HG03060 (cell line): Measurements from ENCODE around the gene NPFFR1.
"Not testable (repeated sequence)": the region's sequence is repeated elsewhere in the genome, so short reads cannot be mapped to it uniquely, and the experiment has no call there.

Experiments
- ATAC-seq: cut with Tn5 transposase; IDR thresholded peaks from one replicate; pipeline ENCODE4 v1.9.1; 2021; ENCODE audit warnings: low read depth, moderate number of reproducible peaks; ENCODE audit not compliant: unreplicated experiment

NPFFR1 gene

DNA sequence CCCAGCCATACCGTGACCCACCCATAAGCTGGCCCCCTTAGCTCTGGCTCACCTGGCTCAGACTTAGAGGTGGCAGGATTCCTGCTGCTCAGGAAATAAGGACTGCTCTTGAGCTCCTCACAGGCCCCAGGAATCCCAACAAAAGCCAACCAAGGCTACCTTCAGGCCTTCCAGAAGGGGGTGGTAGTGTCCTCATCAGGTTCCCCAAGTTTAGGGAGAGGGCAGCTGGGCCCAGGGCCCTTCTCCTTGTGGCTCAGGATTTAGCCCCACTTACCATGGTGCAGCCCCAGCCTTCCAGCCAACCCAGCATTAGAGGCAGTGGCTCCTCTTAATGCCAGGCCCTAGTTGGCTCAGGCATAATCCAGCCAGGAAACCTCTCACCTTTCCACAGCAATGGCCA lies 23.5 kb downstream of the NPFFR1 start:
- ATAC-seq, result no peak

DNA sequence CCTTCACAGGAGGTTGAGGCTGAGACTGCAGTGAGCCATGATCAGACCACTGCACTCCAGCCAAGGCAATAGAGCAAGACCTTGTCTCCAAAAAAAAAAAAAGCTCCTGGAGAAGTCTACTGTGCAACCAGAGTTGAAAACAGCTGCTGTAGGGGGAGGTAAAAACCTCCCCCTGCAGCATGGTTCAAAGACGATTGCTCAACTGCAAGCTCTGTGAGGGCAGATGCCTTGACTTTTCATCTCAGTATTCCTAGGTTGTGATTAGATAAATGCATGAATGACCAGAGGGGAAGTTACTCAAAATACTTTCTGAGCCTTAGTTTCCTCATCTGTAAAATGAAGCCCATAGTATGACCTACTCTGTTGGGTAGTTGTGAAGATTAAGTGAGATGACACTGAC lies 25.6 kb downstream of the NPFFR1 start:
- no peak for ATAC-seq

DNA sequence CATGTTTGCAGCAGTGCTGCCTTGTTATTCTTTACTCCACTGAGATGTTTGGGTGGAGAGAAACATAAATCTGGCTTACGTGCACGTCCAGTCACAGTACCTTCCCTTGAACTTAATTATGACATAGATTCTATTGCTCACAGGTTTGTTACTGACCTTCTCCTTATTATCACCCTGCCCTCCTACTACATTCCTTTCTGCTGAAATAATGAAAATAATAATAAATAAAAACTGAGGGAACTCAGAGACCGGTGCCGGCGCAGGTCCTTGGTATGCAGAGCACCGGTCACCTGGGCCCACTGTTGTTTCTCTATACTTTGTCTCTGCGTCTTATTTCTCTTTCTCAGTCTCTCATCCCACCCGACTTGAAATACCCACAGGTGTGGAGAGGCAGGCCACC lies 26.0 kb downstream of the NPFFR1 start:
- not testable (repeated sequence) for ATAC-seq

DNA sequence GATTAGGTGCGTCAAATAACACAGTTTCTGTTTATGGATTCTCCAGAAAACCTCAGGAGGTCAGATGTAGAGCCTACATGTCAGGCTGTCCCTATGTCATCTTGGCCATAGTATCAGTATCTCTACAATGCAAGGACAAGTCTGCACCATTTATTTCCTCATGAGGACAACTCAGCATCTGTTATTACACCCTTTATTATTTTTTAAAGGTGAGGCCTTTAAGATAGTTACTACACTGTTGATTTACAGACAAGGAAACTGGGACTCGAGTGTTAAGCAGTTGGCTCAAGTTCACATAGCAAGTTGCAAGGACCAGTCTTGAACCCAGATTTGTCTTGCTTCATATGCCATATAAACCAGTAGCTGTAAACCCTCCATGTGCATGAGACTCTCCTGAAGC lies 27.3 kb downstream of the NPFFR1 start:
- no peak for ATAC-seq

DNA sequence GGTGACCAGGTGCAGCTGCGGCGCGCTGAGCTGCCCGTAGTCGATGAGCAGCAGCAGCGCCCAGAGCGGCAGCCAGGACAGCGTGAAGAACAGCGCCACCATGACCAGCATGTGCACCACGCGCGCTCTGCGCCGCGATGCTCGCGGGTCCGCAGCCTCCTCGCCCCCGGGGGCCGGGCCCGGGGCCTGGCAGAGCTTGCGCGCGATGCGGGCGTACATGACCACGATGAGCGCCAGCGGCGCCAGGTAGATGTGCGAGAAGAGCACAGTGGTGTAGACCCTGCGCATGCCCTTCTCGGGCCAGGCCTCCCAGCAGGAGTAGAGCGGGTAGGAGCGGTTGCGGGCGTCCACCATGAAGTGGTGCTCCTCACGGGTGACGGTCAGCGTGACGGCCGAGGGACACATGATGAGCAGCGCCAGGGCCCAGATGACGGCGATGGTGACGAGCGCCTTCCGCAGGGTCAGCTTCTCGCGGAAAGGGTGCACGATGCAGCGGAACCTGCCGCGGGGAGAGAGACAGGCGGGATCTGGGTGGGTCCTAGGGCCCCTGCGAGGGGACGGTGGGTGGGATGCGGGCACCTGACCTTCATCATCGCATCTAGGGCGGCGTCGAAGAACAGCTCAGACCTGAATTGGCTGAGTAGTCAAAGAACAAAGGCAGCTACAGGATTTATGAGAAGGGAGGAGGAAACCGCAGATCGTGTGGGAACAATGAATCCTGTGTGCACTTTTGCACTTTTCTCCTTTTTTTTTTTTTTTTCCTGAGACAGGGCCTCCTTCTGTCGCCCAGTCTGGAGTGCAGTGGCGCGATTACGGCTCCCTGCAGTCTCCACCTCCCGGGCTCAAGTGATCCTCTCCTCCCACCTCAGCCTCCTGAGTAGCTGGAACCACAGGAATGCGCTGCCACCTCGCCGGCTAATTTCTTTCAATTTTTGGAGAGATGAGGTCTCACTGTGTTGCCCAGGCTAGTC lies 28.2 kb downstream of the NPFFR1 start:
- no peak for ATAC-seq

DNA sequence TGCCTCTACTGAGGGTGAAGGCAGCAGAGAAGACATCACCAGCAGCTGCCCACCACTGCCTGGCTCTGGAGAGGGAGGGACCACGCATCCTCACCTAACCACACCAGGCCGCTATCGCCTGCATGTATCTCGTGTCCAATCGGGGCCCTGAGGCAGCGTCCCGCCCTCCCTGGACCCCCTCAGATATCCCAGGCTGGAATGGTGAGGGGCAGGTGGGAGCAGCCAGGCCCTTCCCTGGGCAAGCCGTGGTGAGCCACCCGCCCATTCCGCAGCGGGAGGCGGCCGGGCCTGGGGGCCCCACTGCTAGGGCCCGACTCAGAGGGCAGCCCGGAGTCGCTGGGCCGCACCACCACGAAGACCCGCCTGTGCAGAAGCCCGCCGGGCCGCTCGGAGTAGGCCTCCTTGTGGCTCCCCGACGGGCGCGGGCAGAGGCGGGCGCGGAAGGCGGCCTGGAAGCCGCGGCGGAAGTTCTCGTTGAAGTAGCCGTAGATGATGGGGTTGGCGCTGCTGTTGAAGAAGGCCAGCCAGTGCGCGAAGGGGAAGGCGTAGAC lies 29.0 kb downstream of the NPFFR1 start:
- no peak for ATAC-seq

DNA sequence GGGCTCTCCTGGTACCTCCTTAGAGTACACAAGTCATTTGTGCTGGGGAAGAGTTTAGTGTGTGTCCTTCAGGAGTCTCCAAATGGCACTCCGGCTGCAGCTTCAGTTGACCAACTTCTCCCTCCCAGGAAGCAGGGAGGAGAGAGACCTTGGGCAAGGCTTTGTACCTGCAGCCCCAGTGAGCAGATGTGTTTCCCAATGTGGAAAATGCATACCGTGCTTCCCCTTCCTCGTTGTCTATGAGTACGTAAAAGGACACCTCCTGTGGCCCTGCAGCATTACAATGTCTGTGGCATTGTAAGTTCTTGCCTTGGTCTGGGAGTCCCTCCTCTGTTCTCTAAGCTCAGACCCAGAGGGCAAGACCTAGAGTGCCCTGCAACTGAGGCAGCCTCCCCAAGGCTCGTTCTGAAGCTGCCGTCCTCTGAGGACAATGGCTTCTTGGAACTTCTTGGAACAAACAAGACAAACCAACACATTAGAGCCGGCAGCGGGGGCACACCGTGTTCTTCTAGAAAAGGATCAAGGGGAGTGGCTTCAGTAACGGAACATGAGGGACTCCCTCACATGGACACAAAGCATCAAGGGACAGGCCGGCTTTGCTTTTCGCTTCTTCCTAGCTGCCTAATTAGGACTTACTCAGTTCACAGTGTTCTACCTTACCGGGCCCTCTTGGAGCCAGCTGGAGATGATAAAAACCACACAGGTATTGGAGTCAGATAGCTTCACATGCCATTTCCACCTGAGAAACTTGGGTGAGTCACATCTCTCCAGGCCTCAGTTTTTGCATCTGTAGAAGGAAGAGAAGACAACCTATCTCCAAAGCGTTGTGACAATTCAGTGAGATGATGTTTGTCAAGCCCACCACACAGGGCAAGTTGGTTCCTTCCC lies 29.7 kb downstream of the NPFFR1 start:
- no peak for ATAC-seq

DNA sequence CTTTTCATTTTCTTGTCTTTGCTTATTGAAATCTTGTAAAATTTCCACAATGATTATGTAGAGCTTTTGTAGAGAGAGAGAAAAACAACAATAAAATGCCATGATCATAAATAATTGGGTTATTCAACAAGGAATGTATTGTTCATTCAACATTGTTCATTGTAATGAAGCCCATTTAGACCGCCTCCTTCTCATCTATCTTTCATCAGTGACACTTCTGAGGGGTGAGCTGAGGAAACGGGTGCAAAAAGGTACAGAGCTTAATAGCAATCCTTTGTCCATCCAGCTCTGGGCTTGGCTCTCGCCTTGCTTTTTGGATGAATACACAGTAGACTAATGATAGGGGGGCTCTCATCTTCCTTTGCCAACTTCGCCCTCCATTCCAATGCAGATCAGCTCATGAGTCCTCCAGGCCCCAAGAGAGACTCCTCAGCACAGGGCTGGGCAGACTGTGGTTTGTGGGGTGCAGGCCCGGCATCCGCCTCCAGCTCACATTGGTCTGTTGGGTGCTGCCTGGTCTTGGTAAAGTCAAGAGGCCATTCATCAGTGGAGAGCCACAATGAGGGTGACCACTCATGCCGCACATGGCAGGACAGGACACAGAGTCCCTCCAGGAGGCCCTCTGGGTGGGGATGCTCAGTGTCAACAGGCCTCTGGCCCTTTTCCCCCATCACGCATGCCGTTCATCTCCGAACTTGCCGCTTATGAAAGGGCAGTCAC lies 32.7 kb downstream of the NPFFR1 start:
- no peak for ATAC-seq

DNA sequence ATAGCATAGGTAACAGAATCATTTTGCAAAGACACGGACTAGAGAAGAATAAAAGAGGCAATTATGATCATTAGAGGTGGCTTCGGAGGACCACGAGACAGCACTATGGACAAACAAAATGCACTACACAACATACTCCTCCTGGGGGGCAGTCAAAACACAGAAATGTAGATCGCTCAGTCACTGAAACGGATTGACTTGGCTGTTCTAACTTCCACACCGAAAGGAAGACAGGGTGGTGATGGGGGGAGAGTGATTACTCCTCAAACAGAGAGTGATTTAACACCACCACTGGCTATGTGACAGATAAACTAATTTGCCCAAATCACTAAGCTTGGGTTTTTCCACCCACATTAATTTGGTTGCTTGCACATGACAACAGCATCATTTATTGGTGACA lies 36.4 kb downstream of the NPFFR1 start:
- ATAC-seq, result no peak

DNA sequence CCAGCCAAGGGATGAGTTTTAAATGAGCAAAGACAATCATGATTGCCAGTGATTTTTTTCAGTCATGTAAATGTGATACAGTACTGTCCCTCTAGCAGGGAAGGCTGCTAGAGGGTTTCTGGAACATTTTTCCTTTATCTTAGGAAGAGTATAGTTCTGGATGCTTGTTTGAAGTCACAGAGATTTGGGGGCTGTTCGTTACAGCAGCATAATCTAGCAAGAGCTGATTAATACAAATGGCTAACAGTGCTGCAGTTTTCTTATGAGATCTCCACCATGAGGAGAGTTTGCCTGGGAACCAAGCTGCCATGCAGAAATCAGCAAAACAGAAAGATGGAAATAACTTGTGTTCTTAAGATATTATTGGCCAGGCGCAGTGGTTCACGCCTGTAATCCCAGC lies 42.7 kb downstream of the NPFFR1 start:
- no peak for ATAC-seq

DNA sequence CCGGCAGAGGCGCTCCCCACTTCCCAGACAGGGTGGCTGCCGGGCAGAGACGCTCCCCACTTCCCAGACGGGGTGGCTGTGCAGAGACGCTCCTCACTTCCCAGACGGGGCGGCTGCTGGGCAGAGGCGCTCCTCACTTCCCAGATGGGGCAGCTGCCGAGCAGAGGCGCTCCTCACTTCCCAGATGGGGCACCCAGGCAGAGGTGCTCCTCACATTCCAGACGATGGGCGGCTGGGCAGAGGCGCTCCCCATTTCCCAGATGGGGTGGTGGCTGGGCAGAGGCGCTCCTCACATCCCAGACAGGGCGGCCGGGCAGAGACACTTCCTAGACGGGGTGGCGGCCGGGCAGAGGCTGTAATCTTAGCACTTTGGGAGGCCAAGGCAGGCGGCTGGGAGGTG lies 43.8 kb downstream of the NPFFR1 start:
- not testable (repeated sequence) for ATAC-seq

DNA sequence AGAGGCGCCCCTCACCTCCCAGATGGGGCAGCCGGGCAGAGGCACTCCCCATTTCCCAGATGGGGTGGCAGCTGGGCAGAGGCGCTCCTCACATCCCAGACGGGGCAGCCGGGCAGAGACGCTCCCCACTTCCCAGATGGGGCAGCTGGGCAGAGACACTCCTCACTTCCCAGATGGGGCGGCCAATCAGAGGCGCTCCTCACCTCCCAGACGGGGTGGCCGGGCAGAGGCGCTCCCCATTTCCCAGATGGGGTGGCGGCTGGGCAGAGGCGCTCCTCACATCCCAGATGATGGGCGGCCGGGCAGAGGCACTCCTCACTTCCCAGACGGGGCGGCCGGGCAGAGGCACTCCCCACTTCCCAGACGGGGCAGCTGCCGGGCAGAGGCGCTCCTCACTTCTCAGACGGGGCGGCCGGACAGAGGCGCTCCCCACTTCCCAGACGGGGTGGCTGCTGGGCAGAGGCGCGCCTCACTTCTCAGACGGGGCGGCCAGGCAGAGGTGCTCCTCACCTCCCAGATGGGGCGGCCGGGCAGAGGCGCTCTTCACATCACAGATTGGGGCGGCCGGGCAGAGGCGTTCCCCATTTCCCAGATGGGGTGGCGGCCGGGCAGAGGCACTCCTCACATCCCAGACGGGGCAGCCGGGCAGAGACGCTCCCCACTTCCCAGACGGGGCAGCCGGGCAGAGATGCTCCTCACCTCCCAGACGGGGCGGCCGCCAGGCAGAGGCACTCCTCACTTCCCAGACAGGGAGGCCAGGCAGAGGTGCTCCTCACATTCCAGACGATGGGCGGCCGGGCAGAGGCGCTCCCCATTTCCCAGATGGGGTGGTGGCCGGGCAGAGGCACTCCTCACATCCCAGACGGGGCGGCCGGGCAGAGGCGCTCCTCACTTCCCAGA lies 44.5 kb downstream of the NPFFR1 start:
- not testable (repeated sequence) for ATAC-seq

DNA sequence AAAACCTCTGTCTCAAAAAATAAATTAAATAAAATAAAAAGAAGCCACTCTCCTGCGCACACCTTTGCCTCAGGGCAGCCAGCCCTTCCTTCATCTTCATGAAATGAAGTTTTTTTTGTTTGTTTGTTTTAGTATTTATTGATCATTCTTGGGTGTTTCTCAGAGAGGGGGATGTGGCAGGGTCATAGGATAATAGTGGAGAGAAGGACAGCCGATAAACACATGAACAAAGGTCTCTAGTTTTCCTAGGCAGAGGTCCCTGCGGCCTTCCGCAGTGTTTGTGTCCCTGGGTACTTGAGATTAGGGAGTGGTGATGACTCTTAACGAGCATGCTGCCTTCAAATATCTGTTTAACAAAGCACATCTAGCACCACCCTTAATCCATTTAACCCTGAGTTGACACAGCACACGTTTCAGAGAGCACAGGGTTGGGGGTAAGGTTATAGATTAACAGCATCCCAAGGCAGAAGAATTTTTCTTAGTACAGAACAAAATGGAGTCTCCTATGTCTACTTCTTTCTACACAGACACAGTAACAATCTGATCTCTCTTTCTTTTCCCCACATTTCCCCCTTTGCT lies 45.8 kb downstream of the NPFFR1 start:
- not testable (repeated sequence) for ATAC-seq

DNA sequence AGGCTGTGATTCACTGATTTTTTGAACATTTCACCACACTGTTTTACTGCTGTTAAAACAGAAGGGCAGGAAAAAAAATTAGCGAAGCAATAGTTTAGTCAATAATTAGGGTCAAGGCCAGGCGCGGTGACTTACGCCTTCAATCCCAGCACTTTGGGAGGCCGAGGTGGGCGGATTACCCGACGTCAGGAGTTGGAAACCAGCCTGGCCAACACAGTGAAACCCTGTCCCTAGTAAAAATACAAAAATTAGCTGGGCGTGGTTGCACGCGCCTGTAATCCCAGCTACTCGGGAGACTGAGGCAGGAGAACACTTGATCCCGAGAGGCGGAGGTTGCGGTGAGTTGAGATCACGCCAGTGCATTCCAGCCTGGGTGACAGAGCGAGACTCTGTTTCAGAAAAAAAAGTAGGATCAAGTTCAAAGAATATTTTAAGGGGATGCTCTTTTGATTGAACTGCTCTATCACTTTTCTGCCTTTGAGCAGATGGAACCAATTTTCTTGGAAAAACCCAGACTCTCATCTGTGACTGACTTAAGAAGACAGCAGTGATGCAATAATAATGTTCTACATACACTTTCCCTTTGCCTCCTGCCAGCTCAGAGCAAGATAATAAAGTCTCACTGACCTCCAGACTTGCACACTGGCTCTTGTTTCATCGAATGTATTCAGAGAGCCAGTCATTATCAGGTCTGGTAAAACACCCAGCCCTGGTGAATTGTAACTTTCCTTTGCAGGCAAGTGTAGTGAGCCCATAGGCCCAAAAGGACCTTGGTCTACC lies 48.9 kb downstream of the NPFFR1 start:
- no peak for ATAC-seq

DNA sequence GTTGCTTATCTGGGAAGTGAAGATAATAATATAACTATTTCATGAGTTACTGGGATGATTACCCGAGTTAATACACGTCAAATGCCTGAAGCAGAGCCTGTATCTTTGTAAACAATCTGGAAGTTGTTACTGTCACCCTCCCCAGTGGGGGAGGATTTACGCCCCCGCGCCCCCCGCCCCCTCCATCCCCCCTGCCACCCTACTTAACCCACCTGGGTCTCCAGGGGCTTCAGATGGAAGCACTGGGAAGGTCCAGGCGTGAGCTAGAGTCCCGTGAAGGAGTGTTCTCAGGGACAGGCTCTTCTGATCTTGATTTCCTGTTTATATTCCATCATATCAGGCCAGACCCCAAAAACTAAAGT lies 49.9 kb downstream of the NPFFR1 start:
- no peak for ATAC-seq

DNA sequence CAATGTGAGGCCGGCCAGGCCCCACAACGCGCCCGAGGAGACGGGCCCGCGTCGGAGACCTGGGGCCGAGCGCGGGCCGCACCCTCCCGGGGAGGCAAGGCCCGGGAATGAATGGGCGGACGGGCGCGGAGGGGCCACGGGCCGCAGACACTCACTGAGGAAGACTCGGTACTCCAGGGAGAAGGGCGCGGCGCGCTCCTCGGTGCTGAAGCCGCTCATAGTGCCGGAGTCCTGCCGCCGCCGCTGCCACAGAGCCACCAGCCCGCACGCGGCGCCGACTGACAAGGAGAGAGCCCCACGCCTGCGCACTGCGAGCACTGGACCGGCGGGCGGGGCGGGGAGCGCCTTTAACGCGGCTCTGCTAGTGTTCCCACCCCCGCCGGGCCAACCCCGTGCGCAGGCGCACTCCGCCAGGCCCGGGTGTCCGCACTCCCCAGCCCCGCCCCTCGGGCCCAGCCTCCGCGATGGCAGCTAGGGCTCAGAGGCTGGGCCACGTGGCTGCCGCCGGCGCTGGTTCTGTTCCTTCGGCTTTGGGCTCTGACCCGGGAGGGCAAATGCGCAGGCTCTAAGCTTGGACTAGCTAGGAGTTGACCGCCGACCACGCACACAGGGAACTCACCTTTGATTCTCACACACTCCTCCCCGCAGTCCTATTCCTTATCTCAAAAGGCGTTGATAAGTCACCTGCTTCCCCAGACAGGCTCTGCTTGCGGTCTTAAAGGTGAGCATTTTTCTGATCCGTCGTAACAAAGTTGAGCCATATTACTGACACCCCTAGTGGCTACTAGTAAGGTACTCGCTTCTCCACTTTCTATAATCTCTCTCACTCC lies 50.5 kb downstream of the NPFFR1 start, which contains the start of gene PPA1:
TSS of gene PPA1 (minus strand) at position 321 of the 830 bp plus-strand sequence. CDS start at position 219, 102 bp downstream.
- ATAC-seq, result peak; percentile 65

DNA sequence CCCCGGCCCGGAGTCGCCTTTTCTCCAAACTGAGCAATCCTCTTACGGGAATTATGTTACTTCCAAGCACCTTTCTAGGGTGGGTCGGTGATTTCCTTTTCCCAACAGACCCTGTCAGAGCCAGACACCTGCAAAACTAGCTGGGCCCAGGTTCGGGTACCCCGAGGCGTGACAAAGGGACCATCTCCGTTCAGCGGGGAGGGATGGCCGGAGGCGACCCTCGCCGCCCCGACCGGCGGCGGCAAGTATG lies 51.0 kb downstream of the NPFFR1 start:
- ATAC-seq, result no peak
